ENCODE results near the gene NPPC.

DNA sequence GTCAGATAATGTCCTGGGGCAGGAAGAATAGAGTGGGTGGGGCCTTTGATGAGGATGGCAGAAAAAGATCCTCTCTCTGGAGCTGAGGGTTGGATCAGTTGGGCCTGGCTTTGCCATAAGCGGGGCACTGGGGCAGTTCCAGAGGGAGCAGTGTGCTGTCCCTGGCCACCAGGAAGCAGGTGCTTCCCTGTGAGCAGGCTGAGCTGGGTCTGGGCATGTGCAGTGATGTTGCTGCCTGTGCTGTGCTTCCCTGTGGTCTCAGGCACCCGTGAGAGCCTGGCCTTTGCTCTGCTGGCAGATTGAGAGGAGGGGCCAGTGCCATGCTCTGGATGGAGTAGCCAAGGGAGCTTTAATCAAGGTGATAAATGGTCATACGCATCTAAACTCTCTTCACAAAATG is 14.6 kb upstream of the NPPC start:
- TF ChIP-seq, protein P1, sequence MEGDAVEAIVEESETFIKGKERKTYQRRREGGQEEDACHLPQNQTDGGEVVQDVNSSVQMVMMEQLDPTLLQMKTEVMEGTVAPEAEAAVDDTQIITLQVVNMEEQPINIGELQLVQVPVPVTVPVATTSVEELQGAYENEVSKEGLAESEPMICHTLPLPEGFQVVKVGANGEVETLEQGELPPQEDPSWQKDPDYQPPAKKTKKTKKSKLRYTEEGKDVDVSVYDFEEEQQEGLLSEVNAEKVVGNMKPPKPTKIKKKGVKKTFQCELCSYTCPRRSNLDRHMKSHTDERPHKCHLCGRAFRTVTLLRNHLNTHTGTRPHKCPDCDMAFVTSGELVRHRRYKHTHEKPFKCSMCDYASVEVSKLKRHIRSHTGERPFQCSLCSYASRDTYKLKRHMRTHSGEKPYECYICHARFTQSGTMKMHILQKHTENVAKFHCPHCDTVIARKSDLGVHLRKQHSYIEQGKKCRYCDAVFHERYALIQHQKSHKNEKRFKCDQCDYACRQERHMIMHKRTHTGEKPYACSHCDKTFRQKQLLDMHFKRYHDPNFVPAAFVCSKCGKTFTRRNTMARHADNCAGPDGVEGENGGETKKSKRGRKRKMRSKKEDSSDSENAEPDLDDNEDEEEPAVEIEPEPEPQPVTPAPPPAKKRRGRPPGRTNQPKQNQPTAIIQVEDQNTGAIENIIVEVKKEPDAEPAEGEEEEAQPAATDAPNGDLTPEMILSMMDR (IDR thresholded peaks at IDR 0.05; ENCODE audit: poor library complexity, severe bottlenecking) = no peak
- no peak for TF ChIP-seq POLR2AphosphoS5 (IDR thresholded peaks at IDR 0.05)
- TF ChIP-seq EZH2 (IDR thresholded peaks at IDR 0.05; ENCODE audit: borderline replicate concordance, insufficient read depth, low read length, poor library complexity, severe bottlenecking) = no peak
- TF ChIP-seq RAD21 (conservative IDR thresholded peaks at IDR 0.05) = no peak
- TF ChIP-seq EP300 (conservative IDR thresholded peaks at IDR 0.05; ENCODE audit: poor library complexity, severe bottlenecking) = no peak
- TF ChIP-seq SMC3 (conservative IDR thresholded peaks at IDR 0.05; ENCODE audit: poor library complexity) = no peak
